GM12878 (cell line): ENCODE measurements around the gene CNOT8. TPM values are rescaled to one million over a fixed set of nuclear protein-coding genes. Genes with fewer than 3 reads are reported as not detected.

Experiments used
- ATAC-seq: fragments of 200-7000 bp; cut with Tn5 transposase; 3 replicates; pipeline ENCODE4 v1.9.1; 2020; ENCODE audit warnings: mild to moderate bottlenecking, moderate library complexity
- BruUV-seq: library from RNA; stranded (reverse); fragments of 400-500 nt; replicated peaks from 2 replicates; lab custom pipeline; 2021; lab: Mats Ljungman, UMichigan
- CTCF ChIA-PET: fragments of 300-600 bp; sonication (Branson Sonifier 250); formaldehyde crosslinking; extraction: SDS; loops from one replicate; lab custom pipeline; 2021; ENCODE audit warnings: inconsistent platforms; lab: Yijun Ruan, JAX
- POLR2A ChIA-PET: fragments of 350-600 bp; formaldehyde crosslinking; extraction: SDS; loops from one replicate; lab custom pipeline; 2021; ENCODE audit warnings: inconsistent platforms; lab: Charles Lee
- RAD21 ChIA-PET: fragments of 300-600 bp; sonication (Branson Sonifier 250); formaldehyde crosslinking; loops from one replicate; lab custom pipeline; 2023; ENCODE audit warnings: antibody characterized with exemption; ENCODE audit not compliant: unreplicated experiment; lab: Charles Lee
- SMC1A ChIA-PET: fragments of 300-600 bp; sonication (Branson Sonifier 250); formaldehyde crosslinking; loops from one replicate; lab custom pipeline; 2023; ENCODE audit not compliant: unreplicated experiment, uncharacterized antibody; lab: Charles Lee
- DNase-seq: peaks from one replicate; pipeline ENCODE4 v3.0.0-alpha.2; 2011; ENCODE audit warnings: low read depth, low spot score
- FAIRE-seq: peaks from 3 replicates; lab custom pipeline; 2011; peaks lifted over from hg19 to GRCh38; lab: Jason Lieb, UNC
- H2AFZ ChIP-seq: 2 replicates; pipeline ENCODE4 v1.6.0; 2011; ENCODE audit warnings: low read depth, low read length, control low read depth; ENCODE audit not compliant: control insufficient read depth
- H3K27ac ChIP-seq: 2 replicates; pipeline ENCODE4 v1.5.1; 2011; ENCODE audit warnings: control low read depth; ENCODE audit not compliant: control insufficient read depth, insufficient read depth
- H3K27me3 ChIP-seq, 2 experiments: replicated peaks in 1 of 2; 2 replicates each; pipeline versions ENCODE4 v1.6.0 to v1.6.1; 2011; ENCODE audit warnings: low read length in 1 of 2; ENCODE audit not compliant: control insufficient read depth in 2 of 2, insufficient read depth in 2 of 2
- H3K36me3 ChIP-seq, 2 experiments: 2 replicates each; pipeline ENCODE4 v1.5.1; 2011; ENCODE audit warnings: low read length in 1 of 2; ENCODE audit not compliant: control insufficient read depth in 2 of 2, insufficient read depth in 2 of 2
- H3K4me1 ChIP-seq: 2 replicates; pipeline ENCODE4 v1.6.1; 2011; ENCODE audit warnings: mild to moderate bottlenecking, low read length, moderate library complexity, mixed read lengths; ENCODE audit not compliant: control insufficient read depth, insufficient read depth
- H3K4me2 ChIP-seq: 2 replicates; pipeline ENCODE4 v1.6.0; 2011; ENCODE audit warnings: control low read depth; ENCODE audit not compliant: control insufficient read depth, insufficient read depth
- H3K4me3 ChIP-seq: fragments of 200-600 bp; sonication (generic); 2 replicates; pipeline ENCODE4 v1.5.1; 2016
- H3K79me2 ChIP-seq: 2 replicates; pipeline ENCODE4 v1.6.0; 2011; ENCODE audit warnings: low read length; ENCODE audit not compliant: control insufficient read depth, insufficient read depth
- H3K9ac ChIP-seq: 2 replicates; pipeline ENCODE4 v1.8.0; 2011; ENCODE audit warnings: low read length, control low read depth, mixed read lengths; ENCODE audit not compliant: control insufficient read depth, insufficient read depth
- H3K9me3 ChIP-seq: replicated peaks from 3 replicates; pipeline ENCODE4 v1.5.1; 2011; ENCODE audit warnings: mild to moderate bottlenecking, low read length; ENCODE audit not compliant: control insufficient read depth, insufficient read depth
- H4K20me1 ChIP-seq: 2 replicates; pipeline ENCODE4 v1.6.0; 2011; ENCODE audit not compliant: control insufficient read depth, insufficient read depth
- CEBPB ChIP-seq, 2 experiments: fragments of 150-350 bp in 1 of 2; IDR thresholded peaks; 2 replicates each; pipeline ENCODE4 v1.6.1; 2012 to 2014; ENCODE audit warnings: low read depth in 2 of 2, low read length in 2 of 2, borderline replicate concordance in 1 of 2, inconsistent platforms in 1 of 2
- EGR1 ChIP-seq, 2 experiments: IDR thresholded peaks; 1 replicate in 1 of 2; 2 replicates in 1 of 2; pipeline ENCODE4 v1.6.1; 2011 to 2012; ENCODE audit warnings: low read depth in 2 of 2, low read length in 2 of 2, borderline replicate concordance in 1 of 2, mild to moderate bottlenecking in 1 of 2, moderate library complexity in 1 of 2
- ESRRA ChIP-seq: IDR thresholded peaks from 2 replicates; pipeline ENCODE4 v1.6.1; 2012; ENCODE audit warnings: mild to moderate bottlenecking, low read length, improper control_type of control experiment
- MEF2B ChIP-seq: fragments of 450-650 bp; IDR thresholded peaks from 2 replicates; pipeline ENCODE4 v1.6.1; 2018; ENCODE audit warnings: mild to moderate bottlenecking, moderate library complexity; ENCODE audit not compliant: partially characterized antibody, poor library complexity, severe bottlenecking
- MYB ChIP-seq: fragments of 150-350 bp; IDR thresholded peaks from 2 replicates; pipeline ENCODE4 v1.6.1; 2014; ENCODE audit warnings: mild to moderate bottlenecking, low read depth, low read length, borderline replicate concordance
- NFIC ChIP-seq: IDR thresholded peaks from 2 replicates; pipeline ENCODE4 v1.6.1; 2012; ENCODE audit warnings: low read depth, mild to moderate bottlenecking, inconsistent platforms, low read length, moderate library complexity
- PML ChIP-seq: IDR thresholded peaks from 2 replicates; pipeline ENCODE4 v1.6.1; 2012; ENCODE audit warnings: low read length, inconsistent platforms
- TCF12 ChIP-seq: IDR thresholded peaks from 2 replicates; pipeline ENCODE4 v1.6.1; 2011; ENCODE audit warnings: low read depth, mild to moderate bottlenecking, low read length
- WGBS: methylation state at CpG from one replicate; pipeline ENCODE4 v1.1.6; 2016; ENCODE audit warnings: low lambda C conversion rate; ENCODE audit not compliant: insufficient replicate concordance, insufficient coverage; ENCODE audit errors: missing lambda C conversion rate; 5-methylcytosine and 5-hydroxymethylcytosine counted together
- in situ Hi-C: fragments of 300-500 bp; cut with MboI; formaldehyde crosslinking; loops from 9 replicates; pipeline ENCODE4 v1.14.3; 2018; ENCODE audit warnings: mixed read lengths
- intact Hi-C: fragments of 100-400 bp; cut with micrococcal nuclease; formaldehyde crosslinking; loops from one replicate; pipeline ENCODE4 v1.14.2; 2022; ENCODE audit not compliant: unreplicated experiment
- polyA plus RNA-seq, 11 experiments: library from polyadenylated mRNA; depleted of rRNA in 4 of 11; unstranded in 6 of 11; stranded (reverse) in 5 of 11; fragments of >200 nt; fragmentation: Nextera tagmentation in 4 of 11; fragmentation: Illumina TruSeq in 1 of 11; extraction: Ambion mirVana in 4 of 11; extraction: Trizol in 1 of 11; gene quantifications; 1 replicate in 1 of 11; 2 replicates in 10 of 11; pipeline versions ENCODE4 v1.2.1 to v1.2.3, GENCODE V29; 2011 to 2016; ENCODE audit warnings: inconsistent platforms in 2 of 11, missing spikeins in 2 of 11, low read depth in 1 of 11
- total RNA-seq, 4 experiments: library from RNA; depleted of rRNA in 3 of 4; stranded (reverse); fragments of >200 nt in 3 of 4; fragmentation: Illumina TruSeq in 1 of 4; extraction: Trizol in 1 of 4; gene quantifications; 2 replicates each; pipeline versions ENCODE4 v1.2.1 to v1.2.3, GENCODE V29; 2013 to 2021
- TF ChIP-seq, protein P1 (sequence below): fragments of 450-650 bp; IDR thresholded peaks from 2 replicates; pipeline ENCODE4 v1.6.1; 2017; ENCODE audit warnings: borderline replicate concordance

Gene CNOT8
- total and polyA plus RNA-seq, 10 of the 15 experiments (the other 5 are each of a cell fraction or from before 2014, with no cell fraction given), result 13.2 to 57.1 (median 39.0) TPM

GRCh38 chr5:154813158-154813557 is 45.3 kb upstream of the CNOT8 start:
- Histone ChIP-seq H4K20me1 (no peaks in the 10 kb centered on the region), H2AFZ (no peak overlapping the region), H3K27me3 (no peaks in the 10 kb centered on the region)
- no TSS peak for BruUV-seq
- CTCF ChIA-PET, result no interaction called here
- TF ChIP-seq MYB (no peak), MEF2B (no peak), ESRRA (no peak), TCF12 (no peak), CEBPB (IDR thresholded peaks at IDR 0.05; ENCODE audit: borderline replicate concordance in 1 of 2, low read depth in 2 of 2, low read length in 2 of 2) (no peak), EGR1 (IDR thresholded peaks at IDR 0.05; ENCODE audit: borderline replicate concordance in 1 of 2, low read depth in 2 of 2, low read length in 2 of 2) (no peak), NFIC (no peak), PML (no peak)
- TF ChIP-seq, protein P1, sequence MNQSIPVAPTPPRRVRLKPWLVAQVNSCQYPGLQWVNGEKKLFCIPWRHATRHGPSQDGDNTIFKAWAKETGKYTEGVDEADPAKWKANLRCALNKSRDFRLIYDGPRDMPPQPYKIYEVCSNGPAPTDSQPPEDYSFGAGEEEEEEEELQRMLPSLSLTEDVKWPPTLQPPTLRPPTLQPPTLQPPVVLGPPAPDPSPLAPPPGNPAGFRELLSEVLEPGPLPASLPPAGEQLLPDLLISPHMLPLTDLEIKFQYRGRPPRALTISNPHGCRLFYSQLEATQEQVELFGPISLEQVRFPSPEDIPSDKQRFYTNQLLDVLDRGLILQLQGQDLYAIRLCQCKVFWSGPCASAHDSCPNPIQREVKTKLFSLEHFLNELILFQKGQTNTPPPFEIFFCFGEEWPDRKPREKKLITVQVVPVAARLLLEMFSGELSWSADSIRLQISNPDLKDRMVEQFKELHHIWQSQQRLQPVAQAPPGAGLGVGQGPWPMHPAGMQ, result no peak
- TF ChIP-seq, all 136 proteins: peak for 0
- WGBS, result 51% methylated on average over 4 of the region's 4 CpGs
- in situ Hi-C loops, result loop anchor here (5.0 kb wide), 1 partner anchor 166 kb away; no protein-coding TSS in a partner anchor
- SMC1A ChIA-PET, result no interaction called here
- Histone ChIP-seq H3K79me2 (no peaks in the 10 kb centered on the region), H3K4me2 (no peak overlapping the region), H3K4me3 (no peak overlapping the region), H3K4me1 (no peaks in the 10 kb centered on the region), H3K36me3 (peaks cover 32 to 59% of the 10 kb centered on the region in 2 experiments), H3K9ac (no peak overlapping the region), H3K9me3 (no peaks in the 10 kb centered on the region), H3K27ac (no peak overlapping the region)
- intact Hi-C loops, result loop anchor here (5.0 kb wide), 1 partner anchor 56 kb away; the partner anchor contains the start of gene LARP1
- FAIRE-seq, result no peak
- RAD21 ChIA-PET, result no interaction called here
- no peak for ATAC-seq
- no peak for DNase-seq
- POLR2A ChIA-PET, result no interaction called here
